H1 (cell line): Measurements from ENCODE around the gene ISM1.

Experiments
- BRCA1 ChIP-seq: IDR thresholded peaks from 2 replicates; pipeline ENCODE4 v1.6.1; 2012; ENCODE audit warnings: low read depth, low read length, improper control_type of control experiment
- CEBPB ChIP-seq: IDR thresholded peaks from 2 replicates; pipeline ENCODE4 v1.6.1; 2012; ENCODE audit warnings: low read depth, low read length
- EP300 ChIP-seq, 2 experiments: IDR thresholded peaks; 1 replicate in 1 of 2; 2 replicates in 1 of 2; pipeline ENCODE4 v1.6.1; 2011 to 2012; ENCODE audit warnings: low read depth in 2 of 2, low read length in 2 of 2, mild to moderate bottlenecking in 2 of 2, borderline replicate concordance in 1 of 2, inconsistent platforms in 1 of 2, moderate library complexity in 1 of 2
- EZH2 ChIP-seq: fragments of 200-600 bp; sonication (generic); IDR thresholded peaks from 2 replicates; pipeline ENCODE4 v1.7.1; 2012; ENCODE audit warnings: low read depth, mild to moderate bottlenecking, moderate library complexity, low read length, inconsistent platforms; ENCODE audit not compliant: severe bottlenecking
- HDAC2 ChIP-seq, 2 experiments: fragments of 300-600 bp in 1 of 2; sonication (generic) in 1 of 2; IDR thresholded peaks; 2 replicates each; pipeline ENCODE4 v1.6.1; 2011 to 2012; ENCODE audit warnings: low read depth in 2 of 2, low read length in 2 of 2, mild to moderate bottlenecking in 2 of 2, moderate library complexity in 2 of 2, borderline replicate concordance in 1 of 2, inconsistent platforms in 1 of 2
- MAFK ChIP-seq: IDR thresholded peaks from 2 replicates; pipeline ENCODE4 v1.6.1; 2012; ENCODE audit warnings: low read depth, mild to moderate bottlenecking, improper control_type of control experiment, low read length
- NRF1 ChIP-seq: IDR thresholded peaks from 2 replicates; pipeline ENCODE4 v1.6.1; 2011; ENCODE audit warnings: mild to moderate bottlenecking, low read depth, low read length, improper control_type of control experiment
- POLR2A ChIP-seq, 2 experiments: IDR thresholded peaks; 1 replicate in 1 of 2; 2 replicates in 1 of 2; pipeline ENCODE4 v1.6.1; 2011; ENCODE audit warnings: low read depth in 2 of 2, low read length in 2 of 2, mild to moderate bottlenecking in 2 of 2; ENCODE audit errors: control extremely low read depth in 1 of 2
- POLR2AphosphoS5 ChIP-seq: IDR thresholded peaks from 2 replicates; pipeline ENCODE4 v1.6.1; 2011; ENCODE audit warnings: low read depth, low read length
- POU5F1 ChIP-seq: IDR thresholded peaks from 2 replicates; pipeline ENCODE4 v1.6.1; 2011; ENCODE audit warnings: low read depth, mild to moderate bottlenecking, low read length, moderate library complexity
- TEAD4 ChIP-seq: IDR thresholded peaks from 2 replicates; pipeline ENCODE4 v1.6.1; 2012; ENCODE audit warnings: low read depth, low read length, inconsistent platforms, mixed read lengths
- ZNF274 ChIP-seq: IDR thresholded peaks from 2 replicates; pipeline ENCODE4 v1.7.0; 2012; ENCODE audit warnings: low read length, borderline replicate concordance; ENCODE audit errors: extremely low read depth
- TF ChIP-seq, protein P1 (sequence below), 3 experiments: IDR thresholded peaks; 1 replicate in 2 of 3; 2 replicates in 1 of 3; pipeline versions ENCODE4 v1.5.1 to v1.6.1; 2011; ENCODE audit warnings: low read length in 3 of 3, mild to moderate bottlenecking in 3 of 3, inconsistent platforms in 2 of 3, low read depth in 1 of 3, moderate library complexity in 1 of 3; ENCODE audit not compliant: insufficient read depth in 1 of 3; ENCODE audit errors: control extremely low read depth in 1 of 3

DNA sequence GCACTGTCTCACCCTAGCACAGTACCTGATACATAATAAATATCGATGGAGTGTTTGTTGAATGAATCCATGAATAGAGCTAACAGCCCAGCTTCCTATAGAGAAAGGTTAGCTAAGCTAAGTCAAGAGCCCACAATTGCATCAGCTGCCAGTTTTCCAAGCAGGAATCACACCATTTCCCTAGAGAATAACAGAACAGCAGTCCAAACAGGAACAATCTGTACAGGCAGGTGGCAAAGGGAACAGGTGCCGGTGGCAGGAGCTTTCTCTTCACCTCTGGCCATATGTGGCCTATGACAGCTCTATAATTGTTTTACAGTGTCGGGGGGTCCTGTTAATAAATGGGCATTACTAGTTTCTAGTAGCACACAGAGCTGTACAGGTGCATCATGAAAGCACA is 38.8 kb downstream of the ISM1 start:
- TF ChIP-seq POLR2A (IDR thresholded peaks at IDR 0.05; ENCODE audit: control extremely low read depth in 1 of 2, low read depth in 2 of 2, low read length in 2 of 2) (no peak), BRCA1 (no peak), EP300 (IDR thresholded peaks at IDR 0.05; ENCODE audit: borderline replicate concordance in 1 of 2, low read depth in 2 of 2, low read length in 2 of 2) (no peak), EZH2 (no peak), NRF1 (no peak), ZNF274 (no peak), TEAD4 (no peak), POLR2AphosphoS5 (no peak), CEBPB (no peak), HDAC2 (IDR thresholded peaks at IDR 0.05; ENCODE audit: borderline replicate concordance in 1 of 2, low read depth in 2 of 2, low read length in 2 of 2) (no peak), MAFK (no peak), POU5F1 (no peak)
- TF ChIP-seq, protein P1, sequence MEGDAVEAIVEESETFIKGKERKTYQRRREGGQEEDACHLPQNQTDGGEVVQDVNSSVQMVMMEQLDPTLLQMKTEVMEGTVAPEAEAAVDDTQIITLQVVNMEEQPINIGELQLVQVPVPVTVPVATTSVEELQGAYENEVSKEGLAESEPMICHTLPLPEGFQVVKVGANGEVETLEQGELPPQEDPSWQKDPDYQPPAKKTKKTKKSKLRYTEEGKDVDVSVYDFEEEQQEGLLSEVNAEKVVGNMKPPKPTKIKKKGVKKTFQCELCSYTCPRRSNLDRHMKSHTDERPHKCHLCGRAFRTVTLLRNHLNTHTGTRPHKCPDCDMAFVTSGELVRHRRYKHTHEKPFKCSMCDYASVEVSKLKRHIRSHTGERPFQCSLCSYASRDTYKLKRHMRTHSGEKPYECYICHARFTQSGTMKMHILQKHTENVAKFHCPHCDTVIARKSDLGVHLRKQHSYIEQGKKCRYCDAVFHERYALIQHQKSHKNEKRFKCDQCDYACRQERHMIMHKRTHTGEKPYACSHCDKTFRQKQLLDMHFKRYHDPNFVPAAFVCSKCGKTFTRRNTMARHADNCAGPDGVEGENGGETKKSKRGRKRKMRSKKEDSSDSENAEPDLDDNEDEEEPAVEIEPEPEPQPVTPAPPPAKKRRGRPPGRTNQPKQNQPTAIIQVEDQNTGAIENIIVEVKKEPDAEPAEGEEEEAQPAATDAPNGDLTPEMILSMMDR (IDR thresholded peaks at IDR 0.05; ENCODE audit: control extremely low read depth in 1 of 3, insufficient read depth in 1 of 3, low read depth in 1 of 3, low read length in 3 of 3), result no peak
